ENCODE data around the gene PDXK. TPM values are rescaled to one million over a fixed set of nuclear protein-coding genes. Genes with fewer than 3 reads are reported as not detected.

PDXK gene
- total RNA-seq: 83.4 TPM

GRCh38 chr21:43718872-43719747 is at the start of gene PDXK:
PDXK (plus strand) TSS chr21:43719129; CDS start chr21:43719295, 166 bp downstream.

GRCh38 chr21:43775795-43776430 is 57.0 kb downstream of the PDXK start, which contains the start of gene CSTB:
CSTB (minus strand) TSS chr21:43776308; CDS start chr21:43776269, 39 bp downstream.

GRCh38 chr21:43789276-43790009 is 70.5 kb downstream of the PDXK start, which contains the start of gene RRP1:
RRP1 (plus strand) TSS chr21:43789577; CDS start chr21:43789630, 53 bp downstream.

Small RNA genes within 50 kb of the gene (small RNA-seq; reads per million reads assigned to genes)
- gene AP001052.1 (ENCODE audit: low replicate concordance): not detected

Other genes starting within 250 kb of the PDXK start
- gene HSF2BP, start 59.6 kb upstream of the PDXK start, total RNA-seq: 3.0 TPM
- gene RRP1B, start 59.6 kb upstream of the PDXK start, total RNA-seq: 21.1 TPM
- 11.8 TPM for gene CSTB, start 57.2 kb downstream of the PDXK start, total RNA-seq
- gene RRP1, start 70.4 kb downstream of the PDXK start, total RNA-seq: 17.9 TPM
- gene AGPAT3, start 146.1 kb downstream of the PDXK start, total RNA-seq: 44.7 TPM

Data from metanephros (tissue), 2 donors.